Measurements from ENCODE around the gene PRDM5. TPM values are rescaled to one million over a fixed set of nuclear protein-coding genes. Genes with fewer than 3 reads are reported as not detected.

PRDM5 gene
- total RNA-seq, 4 donors from 2014 or later, result 17.7 to 49.9 (median 44.6) TPM

GRCh38 chr4:120864969-120865368 lies 57.6 kb downstream of the PRDM5 start:
- peaks cover 7 to 13% of the 10 kb centered on the region in 2 donors for H3K4me1 ChIP-seq
- intact Hi-C loops (cut with DNase I), result no loop called here
- no peak for DNase-seq
- no peak overlapping the region for H3K27ac ChIP-seq
- WGBS, 2 donors, result 74 to 77% methylated on average over 2 of the region's 2 CpGs
- TF ChIP-seq CTCF (IDR thresholded peaks at IDR 0.05) (no peak), POLR2A (IDR thresholded peaks at IDR 0.05) (no peak)
- H3K27me3 ChIP-seq, result no peaks in the 10 kb centered on the region
- H3K4me3 ChIP-seq (replicated peaks in 1 of 3), result no peak overlapping the region
- H3K36me3 ChIP-seq, result no peaks in the 10 kb centered on the region
- no peaks in the 10 kb centered on the region for H3K9me3 ChIP-seq

GRCh38 chr4:120862432-120862831 lies 60.1 kb downstream of the PRDM5 start:
- DNase-seq, result no peak
- Histone ChIP-seq H3K27ac (no peak overlapping the region), H3K4me3 (replicated peaks in 1 of 3) (no peak overlapping the region), H3K4me1 (peaks cover 7 to 13% of the 10 kb centered on the region in 2 donors), H3K36me3 (no peaks in the 10 kb centered on the region), H3K27me3 (no peaks in the 10 kb centered on the region), H3K9me3 (no peaks in the 10 kb centered on the region)
- TF ChIP-seq CTCF (IDR thresholded peaks at IDR 0.05), result no peak
- TF ChIP-seq POLR2A (IDR thresholded peaks at IDR 0.05), result no peak
- WGBS, 2 donors, result 94 to 98% methylated on average over 2 of the region's 2 CpGs
- intact Hi-C loops (cut with DNase I), result no loop called here

GRCh38 chr4:120861852-120862251 lies 60.7 kb downstream of the PRDM5 start:
- TF ChIP-seq POLR2A (IDR thresholded peaks at IDR 0.05) (no peak), CTCF (IDR thresholded peaks at IDR 0.05) (no peak)
- H3K27ac ChIP-seq, result no peak overlapping the region
- H3K4me3 ChIP-seq (replicated peaks in 1 of 3), result no peak overlapping the region
- H3K27me3 ChIP-seq, result no peaks in the 10 kb centered on the region
- intact Hi-C loops (cut with DNase I), result no loop called here
- H3K4me1 ChIP-seq, result peaks cover 7 to 13% of the 10 kb centered on the region in 2 donors
- no peak for DNase-seq
- no peaks in the 10 kb centered on the region for H3K36me3 ChIP-seq
- H3K9me3 ChIP-seq, result no peaks in the 10 kb centered on the region

GRCh38 chr4:120858776-120859175 lies 63.8 kb downstream of the PRDM5 start:
- no peaks in the 10 kb centered on the region for H3K9me3 ChIP-seq
- DNase-seq, result no peak

GRCh38 chr4:120857312-120857711 lies 65.2 kb downstream of the PRDM5 start:
- intact Hi-C loops (cut with DNase I), result no loop called here
- H3K9me3 ChIP-seq, result no peaks in the 10 kb centered on the region
- DNase-seq, result no peak
- no peak overlapping the region for H3K27ac ChIP-seq
- no peak overlapping the region for H3K4me3 ChIP-seq (replicated peaks in 1 of 3)
- H3K36me3 ChIP-seq, result no peaks in the 10 kb centered on the region
- 76 to 88% methylated on average over 3 of the region's 3 CpGs for WGBS, 2 donors
- no peaks in the 10 kb centered on the region for H3K27me3 ChIP-seq
- H3K4me1 ChIP-seq, result no peaks in the 10 kb centered on the region
- no peak for TF ChIP-seq CTCF (IDR thresholded peaks at IDR 0.05)
- no peak for TF ChIP-seq POLR2A (IDR thresholded peaks at IDR 0.05)

More at GRCh38 chr4:120858776-120859175, 63.8 kb downstream of the PRDM5 start:
- Histone ChIP-seq H3K4me3 (replicated peaks in 1 of 3) (no peak overlapping the region), H3K27me3 (no peaks in the 10 kb centered on the region), H3K4me1 (no peaks in the 10 kb centered on the region), H3K27ac (no peak overlapping the region), H3K36me3 (no peaks in the 10 kb centered on the region)
- intact Hi-C loops (cut with DNase I), result no loop called here
- WGBS, 2 donors, result 56 to 60% methylated on average over 3 of the region's 3 CpGs
- no peak for TF ChIP-seq POLR2A (IDR thresholded peaks at IDR 0.05)
- TF ChIP-seq CTCF (IDR thresholded peaks at IDR 0.05), result no peak

Measured in thyroid gland (tissue), 4 donors.